Esophagus mucosa (tissue), 1 donor: ENCODE measurements around the gene KRT32. TPM values are rescaled to one million over a fixed set of nuclear protein-coding genes. Genes with fewer than 3 reads are reported as not detected.

Experiments used
- ATAC-seq: fragments of 200-7000 bp; cut with Tn5 transposase; one replicate; pipeline ENCODE4 v1.9.1; 2020
- total RNA-seq: library from RNA; stranded (reverse); gene quantifications from one replicate; pipeline ENCODE4 v1.2.4, GENCODE V29; 2023
- donor health status: DM: yes; HTN: yes; CAD: no.

KRT32 gene
- total RNA-seq, 1 donor from 2014 or later, result 0.80 TPM

DNA sequence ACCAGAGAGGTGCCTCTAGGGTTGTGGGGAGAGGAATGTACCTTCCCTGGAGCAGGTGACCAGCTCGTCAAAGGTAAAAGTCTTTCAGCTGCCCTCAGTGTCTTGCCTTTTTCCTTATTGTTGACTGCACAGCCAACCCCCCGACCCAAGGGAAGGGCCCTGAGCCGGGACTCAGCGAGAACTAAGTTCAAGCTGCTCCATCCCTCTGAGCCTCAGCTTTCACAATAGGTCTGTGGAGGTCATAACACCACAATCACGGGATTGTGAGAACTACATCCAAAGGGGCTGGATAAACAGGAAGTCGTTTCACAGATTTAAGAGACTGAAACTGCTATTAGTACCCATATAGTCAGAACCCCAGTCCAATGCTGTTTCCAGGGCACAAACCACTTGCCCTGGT lies 25.2 kb upstream of the KRT32 start:
- no peak for ATAC-seq

DNA sequence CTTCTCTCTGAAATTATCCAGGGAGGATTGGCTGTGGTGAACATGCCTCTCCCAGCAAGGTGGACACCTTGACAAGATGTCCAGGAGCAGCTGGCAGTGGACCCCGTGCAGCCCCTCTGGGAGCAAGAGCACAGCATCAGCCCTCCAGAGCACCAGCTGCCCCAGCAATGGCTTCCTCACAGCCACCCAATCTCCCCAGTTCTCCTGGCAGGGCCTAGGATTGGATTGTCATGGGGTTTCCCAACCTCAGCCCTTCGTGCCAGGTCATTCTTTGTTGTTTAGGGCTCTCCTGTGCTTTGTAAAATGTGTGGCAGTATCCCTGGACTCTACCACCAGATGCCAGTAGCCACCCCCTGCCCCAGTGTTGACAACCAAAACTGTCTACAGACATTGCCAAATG lies 24.3 kb upstream of the KRT32 start:
- no peak for ATAC-seq

DNA sequence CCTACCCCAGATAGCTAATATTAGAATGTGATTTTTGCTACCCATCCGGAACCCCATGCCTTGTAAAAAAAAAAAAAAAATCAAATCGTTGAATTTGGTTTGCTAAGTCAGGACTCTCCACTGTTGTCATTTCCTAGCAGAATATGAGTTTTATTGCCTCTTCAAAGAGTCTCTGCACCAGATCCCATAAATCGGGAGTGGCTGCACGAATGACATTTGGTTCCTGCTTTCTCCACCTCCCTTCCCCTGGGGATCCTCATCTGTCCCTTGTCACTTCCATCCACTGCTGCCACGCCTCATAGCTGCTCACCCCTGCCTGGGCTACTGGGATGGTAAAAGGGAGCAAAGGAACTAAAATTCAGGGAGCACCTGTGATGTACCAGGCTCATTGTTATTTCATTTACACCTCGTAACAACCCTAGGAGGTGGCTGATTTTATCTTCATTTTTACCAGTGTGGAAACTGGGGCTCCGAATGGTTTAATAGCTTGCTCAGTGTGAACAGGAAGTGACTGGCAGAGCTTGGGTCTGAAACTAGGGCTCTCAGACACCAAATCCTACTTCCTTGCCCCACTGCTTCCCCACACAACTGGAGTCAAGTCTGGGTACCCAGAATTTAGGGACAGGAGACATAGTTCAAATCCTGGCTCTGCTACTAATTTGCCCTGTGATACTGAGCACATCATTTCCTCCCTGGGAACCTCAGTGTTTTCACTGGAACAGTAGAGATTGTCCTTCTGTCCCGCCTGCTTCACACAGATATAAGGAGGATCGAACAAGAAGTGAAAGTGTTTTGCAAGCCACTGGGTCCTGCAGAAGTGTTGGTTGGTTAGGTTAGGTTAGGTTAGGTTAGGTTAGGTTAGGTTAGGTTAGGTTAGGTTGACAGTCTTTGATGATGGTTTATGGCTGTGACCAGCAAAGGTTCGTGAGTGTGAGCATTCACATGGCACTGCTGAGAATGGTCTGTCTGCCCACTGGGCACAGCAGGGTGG lies 23.1 kb upstream of the KRT32 start:
- ATAC-seq, result no peak

DNA sequence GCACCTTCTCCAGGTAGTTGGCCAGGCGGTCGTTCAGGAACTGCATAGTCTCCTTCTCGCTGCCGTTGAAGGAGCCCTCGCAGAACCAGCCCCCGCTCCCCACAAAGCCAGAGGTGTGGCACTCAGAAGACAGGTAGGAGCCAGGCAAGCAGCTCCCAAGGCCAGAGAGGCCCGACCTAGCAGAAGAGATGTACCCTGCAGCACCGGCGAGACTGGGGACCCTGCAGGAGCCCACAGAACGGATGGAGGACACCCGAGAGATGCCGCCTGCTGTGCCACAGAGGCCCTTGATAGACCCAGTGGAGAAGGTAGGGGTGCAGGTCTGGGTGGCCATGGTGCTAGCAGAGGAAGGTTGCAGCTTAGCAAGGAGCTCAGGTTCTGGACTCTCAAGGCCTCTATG lies 22.3 kb upstream of the KRT32 start, which contains the start of gene KRT36:
TSS of gene KRT36 (minus strand) at position 380 of the 400 bp plus-strand sequence. CDS start at position 334, 46 bp downstream.
- ATAC-seq, result no peak

DNA sequence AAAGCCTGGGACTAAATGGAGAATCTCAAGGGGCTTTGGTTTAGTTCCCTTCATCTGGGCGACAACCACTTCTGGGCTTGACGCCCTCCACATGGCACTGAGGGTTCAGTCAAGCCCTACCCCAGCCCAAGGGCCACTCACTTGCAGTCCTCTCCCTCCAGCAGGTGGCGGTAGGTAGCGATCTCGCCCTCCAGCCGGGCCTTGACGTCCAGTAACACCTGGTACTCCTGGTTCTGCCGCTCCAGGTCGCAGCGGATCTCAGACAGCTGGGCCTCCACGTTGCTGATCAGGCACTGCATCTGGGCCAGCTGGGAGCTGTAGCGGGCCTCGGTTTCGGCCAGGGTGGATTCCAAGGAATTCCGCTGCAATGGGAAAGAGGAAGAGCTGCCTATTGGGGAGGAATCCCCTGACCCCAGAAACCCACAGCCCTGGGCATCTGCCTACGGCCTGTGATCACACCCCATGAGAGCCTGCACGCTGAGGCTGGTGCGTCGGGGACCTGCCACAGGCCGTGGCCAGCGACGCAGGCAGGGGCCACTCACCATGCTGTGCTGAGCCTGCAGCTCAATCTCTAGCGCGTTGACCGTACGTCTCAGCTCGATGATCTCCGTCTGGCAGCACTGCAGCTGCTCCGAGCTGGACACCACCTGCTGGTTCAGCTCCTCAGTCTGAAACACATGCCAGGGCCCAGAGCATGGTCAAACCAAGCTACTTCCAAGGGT lies 19.8 kb upstream of the KRT32 start:
- no peak for ATAC-seq

DNA sequence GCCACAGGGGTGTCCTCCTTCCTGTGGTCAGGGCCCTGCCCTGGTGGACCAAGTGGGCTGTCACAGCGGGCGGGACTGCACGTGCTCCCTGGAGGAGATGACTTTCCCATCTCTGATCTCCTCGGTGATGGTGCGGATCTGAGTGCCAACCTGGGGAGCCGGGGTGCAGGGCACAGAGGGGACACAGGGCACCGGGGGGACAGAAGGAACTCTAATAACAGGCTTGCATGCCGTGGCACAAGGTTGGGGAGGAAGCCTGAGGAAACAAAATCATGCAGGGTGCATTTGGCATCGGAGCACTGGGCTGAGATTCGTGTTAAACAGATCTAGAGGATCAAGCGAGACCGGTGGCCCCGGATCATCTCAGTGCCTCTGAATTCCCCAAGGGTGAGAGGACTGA lies 19.1 kb upstream of the KRT32 start:
- ATAC-seq, result no peak

DNA sequence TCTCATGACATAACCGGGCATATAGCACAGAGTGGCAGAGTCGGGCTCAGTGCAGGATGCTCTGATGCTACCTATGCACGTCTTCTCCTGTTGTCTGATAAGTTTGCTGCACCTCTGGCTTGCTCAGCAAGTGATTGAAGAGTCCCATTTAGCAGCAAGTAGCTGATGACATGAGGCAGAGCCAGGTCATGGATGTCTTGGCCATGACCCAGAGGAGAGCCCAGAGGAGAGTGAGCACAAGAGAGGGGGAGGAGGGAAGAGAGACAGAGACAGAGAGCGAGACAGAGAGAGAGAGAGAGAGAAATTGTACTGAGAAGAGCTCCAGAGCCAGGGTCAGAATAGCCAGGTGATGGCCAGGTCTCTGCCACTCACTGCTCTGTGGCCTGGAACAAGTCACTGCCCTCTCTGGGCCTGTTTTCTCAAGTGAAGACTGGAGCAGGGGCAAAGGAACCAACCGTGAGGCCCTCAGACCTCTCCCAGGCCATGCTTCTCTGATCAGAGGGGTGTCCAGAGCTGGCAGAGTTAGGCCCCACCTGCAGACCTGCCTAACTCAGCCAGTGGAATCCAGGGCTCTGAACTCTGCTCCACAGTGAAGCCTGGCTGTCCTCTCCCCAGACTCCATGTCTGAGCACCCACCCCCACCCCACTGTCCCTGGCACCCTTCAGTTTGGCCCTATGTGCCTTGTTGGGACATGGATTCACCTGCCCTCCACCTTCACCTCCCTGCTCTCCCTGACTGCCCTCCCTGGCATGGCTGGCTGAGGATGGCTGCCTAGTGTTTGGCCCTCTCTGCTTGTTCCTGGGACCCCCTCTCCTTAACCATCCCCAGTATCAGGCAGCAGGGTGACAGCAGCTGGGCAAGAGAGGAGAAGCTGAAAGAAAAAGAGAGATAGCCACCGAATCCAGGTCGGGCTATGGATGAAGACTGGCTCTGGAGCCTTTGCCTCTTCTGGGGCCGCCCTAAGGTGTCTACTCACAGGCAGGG lies 18.0 kb upstream of the KRT32 start:
- ATAC-seq, result no peak

DNA sequence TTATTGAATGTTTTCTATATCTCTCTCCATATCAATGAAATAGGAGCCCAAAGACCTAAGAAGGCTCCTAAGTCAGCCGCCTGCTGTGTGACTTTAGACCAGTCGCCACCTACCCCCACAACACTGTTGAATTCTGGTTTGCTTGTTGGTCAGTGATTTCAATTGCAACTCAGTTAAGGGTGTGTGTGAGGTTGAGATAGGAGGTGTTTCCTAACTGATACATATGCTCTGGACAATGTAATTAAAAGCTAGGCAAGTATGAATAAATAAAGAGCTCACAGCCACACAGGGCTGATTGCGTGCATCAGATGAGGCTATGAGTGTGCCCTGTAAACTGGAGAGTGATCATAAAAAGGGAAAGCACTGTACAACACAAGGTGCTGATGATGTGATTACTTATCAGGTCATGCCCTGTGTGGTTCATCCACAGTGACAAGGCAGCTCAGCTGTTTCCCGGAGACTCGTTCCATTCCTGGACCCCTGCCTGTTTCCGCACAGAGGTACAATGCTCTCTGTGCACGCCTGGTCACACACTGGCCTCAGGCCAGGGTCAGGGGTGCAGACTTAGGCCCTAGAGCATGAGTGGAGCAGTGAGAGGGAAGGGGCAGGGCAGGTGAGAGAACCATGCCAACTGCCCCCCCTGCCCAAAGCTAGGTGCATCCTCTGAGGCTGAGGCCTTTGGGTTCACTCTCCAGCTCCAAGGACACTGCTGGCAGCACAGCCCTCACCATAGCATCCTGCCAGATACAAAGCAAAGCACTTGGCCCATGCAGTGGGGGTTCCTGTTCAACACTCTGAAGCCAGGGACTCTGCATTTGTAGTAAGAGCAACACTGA lies 17.0 kb upstream of the KRT32 start:
- no peak for ATAC-seq

DNA sequence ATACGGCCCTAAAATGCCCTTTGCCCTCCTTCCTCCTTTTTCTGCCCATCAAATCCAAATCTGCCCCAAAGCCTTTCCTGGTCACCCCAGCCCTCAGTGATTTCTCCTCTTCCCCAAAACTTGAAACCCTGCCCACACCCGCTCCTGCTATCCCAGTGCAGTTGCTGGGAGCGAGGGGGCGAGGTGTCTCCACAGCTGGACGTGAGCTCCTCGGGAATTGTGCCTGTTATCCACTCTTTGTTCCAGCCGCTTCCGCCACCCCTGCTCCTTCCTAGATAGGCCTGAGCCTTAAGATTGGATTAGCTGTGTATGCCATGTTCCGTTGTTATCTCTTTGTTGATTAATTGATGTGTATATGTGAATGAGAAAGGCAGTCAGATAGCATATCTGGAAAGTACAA lies 16.3 kb upstream of the KRT32 start:
- no peak for ATAC-seq

DNA sequence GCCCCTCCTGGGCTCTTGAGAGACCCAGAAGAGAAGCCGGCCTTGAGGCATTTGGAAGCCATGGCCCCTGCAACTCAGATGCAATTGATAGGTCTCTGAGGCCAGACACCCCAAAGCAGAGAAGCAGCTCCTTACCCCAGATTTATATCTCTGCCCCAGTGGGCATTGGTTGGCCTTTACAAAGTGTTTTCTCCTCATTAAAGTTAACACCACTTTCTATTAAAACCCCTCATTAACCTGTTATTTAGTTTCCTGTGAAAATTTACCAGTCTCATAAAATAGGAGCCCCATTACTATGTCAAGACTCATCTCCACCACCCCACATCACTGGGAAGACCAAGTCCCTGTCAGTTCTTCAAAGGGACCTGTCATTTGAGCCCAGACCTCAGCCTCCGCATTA lies 13.8 kb upstream of the KRT32 start, which contains the start of gene KRT35:
TSS of gene KRT35 (minus strand) at position 116 of the 400 bp plus-strand sequence. CDS start at position 62, 54 bp downstream.
- no peak for ATAC-seq

DNA sequence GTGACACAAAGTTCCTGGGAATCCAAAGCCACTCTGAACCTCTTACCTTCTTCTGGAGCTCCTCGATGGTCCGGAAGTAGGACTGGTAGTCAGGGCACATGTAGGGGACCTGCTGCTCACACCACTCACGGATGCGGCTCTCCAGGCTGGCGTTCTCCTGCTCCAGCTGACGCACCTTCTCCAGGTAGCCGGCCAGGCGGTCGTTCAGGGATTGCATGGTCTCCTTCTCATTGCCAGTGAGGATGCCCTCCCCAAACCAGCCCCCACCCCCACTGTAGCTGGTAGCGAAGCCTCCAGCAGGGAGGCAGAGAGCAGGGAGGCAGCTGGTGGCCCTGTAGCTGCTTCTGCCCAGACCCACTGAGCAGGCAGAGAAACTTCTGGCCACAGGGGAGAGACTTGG lies 13.4 kb upstream of the KRT32 start:
- ATAC-seq, result no peak

DNA sequence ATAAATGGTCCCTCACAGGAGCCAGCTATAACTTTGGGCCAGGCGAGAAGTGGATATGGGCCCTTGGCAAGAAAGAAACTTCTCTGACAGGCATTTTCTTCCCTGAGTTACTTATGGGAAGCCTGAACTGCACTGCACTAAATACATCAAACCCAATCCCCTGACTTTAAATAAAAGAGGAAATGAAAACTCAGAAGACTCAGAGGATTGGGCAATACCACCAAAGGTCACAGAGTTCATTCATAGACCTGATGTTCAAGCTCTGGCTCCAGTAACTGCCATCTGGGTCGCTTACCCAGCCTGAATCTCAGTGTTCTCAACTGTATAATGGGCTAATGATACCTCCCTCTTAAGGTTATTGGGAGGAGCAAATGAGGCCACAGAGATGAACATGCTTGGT lies 12.9 kb upstream of the KRT32 start:
- no peak for ATAC-seq

DNA sequence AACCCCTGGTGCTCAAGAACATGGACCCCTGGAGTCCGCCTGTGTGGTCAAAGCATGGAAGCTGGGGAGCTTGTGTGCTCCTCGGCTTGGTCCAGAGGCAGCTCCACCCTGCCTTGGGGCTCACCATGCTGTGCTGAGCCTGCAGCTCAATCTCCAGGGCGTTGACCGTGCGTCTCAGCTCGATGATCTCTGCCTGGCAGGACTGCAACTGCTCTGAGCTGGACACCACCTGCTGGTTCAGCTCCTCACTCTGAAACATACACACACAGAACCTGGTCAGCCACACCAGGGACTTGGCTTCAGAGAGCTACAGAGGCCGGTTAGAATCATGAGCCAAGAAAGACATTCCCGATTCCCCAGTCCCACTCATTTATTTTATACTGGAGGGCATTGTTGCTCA lies 11.1 kb upstream of the KRT32 start:
- peak; percentile 25 for ATAC-seq

DNA sequence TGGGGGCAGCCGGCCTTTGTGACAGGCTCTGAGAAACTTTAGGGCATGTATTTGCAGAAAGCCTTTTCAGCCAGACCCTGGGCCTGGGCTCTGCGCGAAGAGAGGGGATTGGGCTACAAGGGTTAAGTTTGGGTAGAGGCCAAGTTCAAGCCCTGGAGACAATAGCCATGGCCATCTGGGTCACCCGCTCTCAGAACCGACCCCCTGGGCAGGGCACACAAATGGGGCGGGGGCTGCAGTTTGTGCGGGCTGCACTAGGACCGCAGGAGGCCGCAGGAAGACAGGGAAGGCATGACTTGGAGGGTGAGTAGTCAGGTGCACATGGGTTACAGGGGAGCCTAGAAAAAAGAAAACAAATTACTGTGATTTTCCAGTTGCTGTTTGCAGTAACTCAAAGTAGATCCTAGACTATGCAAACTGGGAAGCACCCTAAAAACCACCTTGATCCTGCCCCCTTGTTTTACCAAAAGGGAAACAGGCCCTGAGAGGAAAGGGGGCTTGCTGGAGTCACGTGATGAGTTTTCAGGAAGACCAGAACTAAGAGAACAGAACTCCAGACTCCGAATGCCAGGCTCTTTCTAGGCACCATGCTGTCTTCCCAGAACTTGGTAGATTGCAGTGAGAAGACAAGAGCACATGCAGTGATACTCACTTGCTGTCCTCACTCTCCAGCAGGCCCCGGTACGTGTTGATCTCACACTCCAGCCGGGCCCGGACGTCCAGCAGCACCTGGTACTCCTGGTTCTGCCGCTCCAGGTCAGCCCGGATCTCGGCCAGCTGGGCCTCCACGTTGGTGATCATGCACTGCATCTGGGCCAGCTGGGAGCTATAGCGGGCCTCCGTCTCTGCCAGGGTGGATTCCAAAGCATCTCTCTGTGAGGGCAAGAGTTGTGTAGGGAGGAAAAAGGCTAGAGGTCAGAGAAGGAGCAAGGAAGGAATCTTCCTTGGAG lies 10.0 kb upstream of the KRT32 start:
- no peak for ATAC-seq

DNA sequence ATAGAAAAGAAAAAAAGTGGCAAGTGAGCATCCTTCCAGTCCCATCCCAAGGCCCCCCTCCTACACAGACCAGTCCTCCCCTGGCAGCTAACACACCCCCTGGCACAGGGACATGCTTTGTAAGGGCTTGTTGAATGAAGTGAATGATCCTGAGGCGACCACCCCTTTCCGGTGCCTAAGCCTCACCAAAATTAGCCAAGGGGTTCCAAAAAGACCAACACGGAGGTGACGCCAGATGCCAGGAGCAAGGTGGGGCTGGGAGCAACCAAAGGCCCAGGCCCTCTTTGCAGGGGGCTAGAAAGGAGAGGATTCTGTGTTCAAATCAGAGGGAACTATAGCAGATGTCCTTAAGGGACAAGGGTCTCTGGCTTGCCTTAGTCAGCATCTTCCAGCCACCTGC lies 8.2 kb upstream of the KRT32 start:
- no peak for ATAC-seq

DNA sequence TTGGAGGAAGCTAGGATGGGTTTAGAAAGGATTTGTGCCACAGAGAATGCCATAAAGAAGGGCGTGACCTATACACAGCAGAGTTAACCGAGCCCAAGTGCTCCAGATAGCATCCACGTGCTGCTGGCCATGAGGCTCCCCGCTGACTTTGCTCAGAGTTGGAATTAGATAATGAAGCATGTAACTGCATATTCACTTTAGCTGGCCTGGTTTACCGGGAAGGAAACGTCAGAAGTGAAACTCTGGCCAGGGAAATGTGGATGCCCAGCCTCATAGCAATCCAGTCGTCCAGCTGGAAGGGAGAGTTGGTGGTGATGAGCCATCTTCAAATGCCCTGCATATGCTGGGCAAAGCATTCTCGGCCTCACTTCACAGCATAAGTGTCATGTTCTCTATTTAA lies 7.7 kb upstream of the KRT32 start:
- ATAC-seq, result no peak

DNA sequence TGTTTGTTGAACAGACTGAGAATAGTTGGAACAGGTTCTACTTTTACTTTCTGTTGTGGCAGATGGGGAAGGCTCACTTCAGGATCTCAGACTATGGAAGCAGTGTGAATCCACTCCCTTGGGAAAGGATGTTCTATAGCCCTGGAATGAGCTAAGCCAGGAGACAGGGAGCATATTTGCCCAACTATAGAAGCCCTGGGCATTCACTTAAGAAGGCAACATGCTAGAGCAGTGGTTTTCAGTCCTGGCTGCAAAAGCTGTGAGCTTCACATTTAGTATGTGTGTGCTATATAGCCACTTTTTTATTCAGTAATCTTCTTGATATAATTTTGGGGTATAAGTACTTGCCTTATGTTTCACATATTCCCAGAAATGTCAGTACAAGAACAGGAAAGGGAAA lies 1.2 kb upstream of the KRT32 start:
- no peak for ATAC-seq

DNA sequence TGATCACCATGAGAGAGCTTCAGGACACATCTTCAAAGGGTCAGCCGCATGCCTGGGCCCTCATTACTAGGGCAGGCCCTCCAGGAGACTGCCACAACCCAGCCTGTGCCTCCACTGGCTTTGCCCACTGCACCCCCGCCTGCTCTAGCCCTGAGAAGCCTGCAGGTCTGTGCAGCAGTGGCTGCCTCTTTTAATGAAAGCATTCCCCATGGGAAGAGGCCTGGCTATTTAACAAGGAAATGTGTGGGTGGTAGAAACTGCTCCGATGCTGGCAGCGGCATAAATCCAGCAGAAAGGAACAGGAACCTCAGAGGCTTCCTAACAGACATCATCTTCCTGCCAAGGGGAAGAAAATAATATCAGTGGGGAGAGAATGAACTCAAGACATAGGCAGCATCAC lies 375 bp upstream of the KRT32 start:
- no peak for ATAC-seq

DNA sequence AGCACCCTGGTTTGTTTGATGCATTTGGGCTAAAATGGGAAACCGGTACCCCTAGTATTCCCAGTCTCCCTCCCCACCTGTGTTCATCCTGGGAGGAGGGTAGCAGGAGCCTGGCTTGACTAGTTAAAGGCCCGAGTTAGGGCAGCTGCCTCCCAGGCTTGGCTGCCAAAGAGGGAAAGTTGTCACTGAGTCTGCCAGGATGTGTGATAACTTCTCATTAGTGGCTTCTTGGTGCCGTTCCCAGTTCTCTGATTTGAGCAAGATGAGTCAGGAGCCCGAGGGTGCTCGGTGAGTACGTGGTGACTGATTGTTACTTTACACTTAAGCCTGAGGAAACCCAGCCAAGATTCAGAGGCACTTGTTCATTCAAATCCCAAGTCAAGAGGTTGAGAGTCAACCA lies 2.5 kb downstream of the KRT32 start:
- ATAC-seq, result peak; percentile 94

DNA sequence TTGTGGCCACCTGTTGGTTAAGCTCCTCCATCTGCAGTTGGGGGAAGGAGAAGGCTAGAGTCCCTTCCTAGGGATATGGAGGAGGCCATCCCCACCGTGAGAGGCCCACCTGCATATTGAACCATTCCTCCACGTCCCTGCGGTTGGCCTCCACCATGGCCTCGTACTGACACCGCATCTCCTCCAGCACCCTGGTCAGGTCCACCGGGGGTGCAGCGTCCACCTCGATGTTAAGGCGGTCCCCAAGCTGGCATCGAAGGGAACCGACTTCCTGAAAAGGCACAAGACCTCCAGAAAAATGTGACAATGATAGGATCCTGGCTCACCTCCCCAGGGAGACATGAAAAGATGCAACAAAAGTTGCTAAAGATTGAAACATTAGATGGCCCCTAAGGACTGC lies 3.0 kb downstream of the KRT32 start:
- no peak for ATAC-seq
